ENCODE data around the gene SLC22A2. TPM values are rescaled to one million over a fixed set of nuclear protein-coding genes. Genes with fewer than 3 reads are reported as not detected.

Gene SLC22A2
- total RNA-seq, 1 experiment from 2014 or later: not detected

DNA sequence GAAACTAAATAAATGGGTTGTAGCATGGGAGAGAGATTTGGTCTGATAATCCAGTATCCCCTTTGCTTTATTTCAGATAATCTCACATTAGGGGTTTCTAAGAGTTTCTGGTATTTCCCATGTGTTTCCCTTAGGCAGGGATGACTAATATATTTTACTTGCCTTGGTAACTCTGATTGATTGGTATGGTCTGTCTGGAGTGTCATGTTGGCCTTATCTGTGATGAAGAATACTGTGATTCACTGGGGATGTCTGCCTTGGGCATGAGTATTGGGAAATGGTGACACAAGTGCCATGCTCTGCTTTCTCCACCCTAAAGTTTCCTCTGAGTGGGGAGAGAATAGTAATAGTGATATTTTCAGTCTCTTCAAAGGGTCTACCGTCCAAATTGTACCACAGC is 10.1 kb downstream of the SLC22A2 start:
- no peaks in the 10 kb centered on the region for H3K9me3 ChIP-seq
- intact Hi-C loops (cut with micrococcal nuclease; ENCODE audit: unreplicated experiment): no loop called here
- H3K4me1 ChIP-seq: peaks cover 8% of the 10 kb centered on the region
- H3K36me3 ChIP-seq (ENCODE audit: control insufficient read depth, insufficient read depth, low read length): no peaks in the 10 kb centered on the region
- TF ChIP-seq, protein P1, sequence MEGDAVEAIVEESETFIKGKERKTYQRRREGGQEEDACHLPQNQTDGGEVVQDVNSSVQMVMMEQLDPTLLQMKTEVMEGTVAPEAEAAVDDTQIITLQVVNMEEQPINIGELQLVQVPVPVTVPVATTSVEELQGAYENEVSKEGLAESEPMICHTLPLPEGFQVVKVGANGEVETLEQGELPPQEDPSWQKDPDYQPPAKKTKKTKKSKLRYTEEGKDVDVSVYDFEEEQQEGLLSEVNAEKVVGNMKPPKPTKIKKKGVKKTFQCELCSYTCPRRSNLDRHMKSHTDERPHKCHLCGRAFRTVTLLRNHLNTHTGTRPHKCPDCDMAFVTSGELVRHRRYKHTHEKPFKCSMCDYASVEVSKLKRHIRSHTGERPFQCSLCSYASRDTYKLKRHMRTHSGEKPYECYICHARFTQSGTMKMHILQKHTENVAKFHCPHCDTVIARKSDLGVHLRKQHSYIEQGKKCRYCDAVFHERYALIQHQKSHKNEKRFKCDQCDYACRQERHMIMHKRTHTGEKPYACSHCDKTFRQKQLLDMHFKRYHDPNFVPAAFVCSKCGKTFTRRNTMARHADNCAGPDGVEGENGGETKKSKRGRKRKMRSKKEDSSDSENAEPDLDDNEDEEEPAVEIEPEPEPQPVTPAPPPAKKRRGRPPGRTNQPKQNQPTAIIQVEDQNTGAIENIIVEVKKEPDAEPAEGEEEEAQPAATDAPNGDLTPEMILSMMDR (IDR thresholded peaks at IDR 0.05; ENCODE audit: insufficient read depth in 1 of 2, low read depth in 1 of 2, low read length in 1 of 2, severe bottlenecking in 1 of 2, unreplicated experiment in 1 of 2): no peak
- Mint-ChIP-seq H3K4me3 (ENCODE audit: unreplicated experiment) (no peak overlapping the region), H3K27me3 (ENCODE audit: insufficient read depth, unreplicated experiment) (no peaks in the 10 kb centered on the region), H3K36me3 (ENCODE audit: insufficient read depth, unreplicated experiment) (no peaks in the 10 kb centered on the region), H3K9me3 (ENCODE audit: unreplicated experiment) (no peaks in the 10 kb centered on the region), H3K27ac (ENCODE audit: unreplicated experiment) (no peak overlapping the region), H3K4me1 (ENCODE audit: low read depth, unreplicated experiment) (peaks cover 10% of the 10 kb centered on the region)
- ChIA-PET POLR2A (no interaction called here), CTCF (no interaction called here)
- no peak overlapping the region for H3K4me3 ChIP-seq (ENCODE audit: low read depth, low read length)
- no TSS peak for BruUV-seq (replicated peaks)
- H3K27me3 ChIP-seq (replicated peaks; ENCODE audit: control insufficient read depth, insufficient read depth, low read length): no peaks in the 10 kb centered on the region
- no peak for DNase-seq

DNA sequence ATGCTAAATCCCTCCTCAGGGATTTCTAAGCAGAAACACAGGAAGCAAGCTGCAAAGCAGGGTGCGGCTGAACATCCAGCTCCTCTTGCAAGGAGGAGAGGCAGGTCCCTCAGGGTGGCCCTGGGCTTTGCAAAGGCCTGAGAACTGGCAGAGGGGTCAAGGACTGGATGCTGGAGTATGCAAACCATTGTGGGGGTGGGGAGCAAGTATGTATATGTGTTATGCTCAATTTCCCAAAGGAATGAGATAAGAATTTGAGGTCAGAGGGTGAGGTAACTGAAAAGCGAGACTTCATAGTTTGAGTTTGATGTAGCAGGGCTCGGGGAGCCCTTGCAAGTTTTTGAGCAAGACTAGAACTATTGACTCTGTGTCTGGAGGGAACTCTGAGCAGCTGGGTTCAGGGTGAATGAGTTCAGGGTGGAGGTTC is 11.2 kb downstream of the SLC22A2 start:
- H3K27me3 Mint-ChIP-seq (ENCODE audit: insufficient read depth, unreplicated experiment): no peaks in the 10 kb centered on the region
- no peaks in the 10 kb centered on the region for H3K36me3 Mint-ChIP-seq (ENCODE audit: insufficient read depth, unreplicated experiment)
- H3K4me1 Mint-ChIP-seq (ENCODE audit: low read depth, unreplicated experiment): peaks cover 10% of the 10 kb centered on the region
- CTCF ChIA-PET: no interaction called here
- TF ChIP-seq, protein P1 (IDR thresholded peaks at IDR 0.05; ENCODE audit: insufficient read depth in 1 of 2, low read depth in 1 of 2, low read length in 1 of 2, severe bottlenecking in 1 of 2, unreplicated experiment in 1 of 2): no peak
- H3K9me3 ChIP-seq: no peaks in the 10 kb centered on the region
- no peaks in the 10 kb centered on the region for H3K36me3 ChIP-seq (ENCODE audit: control insufficient read depth, insufficient read depth, low read length)
- H3K27me3 ChIP-seq (replicated peaks; ENCODE audit: control insufficient read depth, insufficient read depth, low read length): no peaks in the 10 kb centered on the region
- intact Hi-C loops (cut with micrococcal nuclease; ENCODE audit: unreplicated experiment): no loop called here
- H3K4me3 Mint-ChIP-seq (ENCODE audit: unreplicated experiment): no peak overlapping the region
- no peak overlapping the region for H3K27ac Mint-ChIP-seq (ENCODE audit: unreplicated experiment)
- POLR2A ChIA-PET: no interaction called here
- DNase-seq: peak in 1 of 2 experiments; percentile 41
- H3K4me3 ChIP-seq (ENCODE audit: low read depth, low read length): no peak overlapping the region
- peaks cover 8% of the 10 kb centered on the region for H3K4me1 ChIP-seq
- BruUV-seq (replicated peaks): no TSS peak
- no peaks in the 10 kb centered on the region for H3K9me3 Mint-ChIP-seq (ENCODE audit: unreplicated experiment)

- intact Hi-C loops (cut with micrococcal nuclease; ENCODE audit: unreplicated experiment): no loop called here
- DNase-seq: no peak
- BruUV-seq (replicated peaks): no TSS peak
- no peaks in the 10 kb centered on the region for H3K36me3 ChIP-seq (ENCODE audit: control insufficient read depth, insufficient read depth, low read length)
- H3K27me3 ChIP-seq (replicated peaks; ENCODE audit: control insufficient read depth, insufficient read depth, low read length): no peaks in the 10 kb centered on the region
- H3K36me3 Mint-ChIP-seq (ENCODE audit: insufficient read depth, unreplicated experiment): no peaks in the 10 kb centered on the region
- no peak overlapping the region for H3K27ac Mint-ChIP-seq (ENCODE audit: unreplicated experiment)
- H3K4me1 ChIP-seq: peaks cover 49% of the 10 kb centered on the region
- POLR2A ChIA-PET: no interaction called here
- no peaks in the 10 kb centered on the region for H3K9me3 ChIP-seq
- H3K4me3 Mint-ChIP-seq (ENCODE audit: unreplicated experiment): no peak overlapping the region
- H3K9me3 Mint-ChIP-seq (ENCODE audit: unreplicated experiment): no peaks in the 10 kb centered on the region
- no peak overlapping the region for H3K4me3 ChIP-seq (ENCODE audit: low read depth, low read length)
- no peaks in the 10 kb centered on the region for H3K27me3 Mint-ChIP-seq (ENCODE audit: insufficient read depth, unreplicated experiment)
- peaks cover 25% of the 10 kb centered on the region for H3K4me1 Mint-ChIP-seq (ENCODE audit: low read depth, unreplicated experiment)
- TF ChIP-seq, protein P1 (IDR thresholded peaks at IDR 0.05; ENCODE audit: insufficient read depth in 1 of 2, low read depth in 1 of 2, low read length in 1 of 2, severe bottlenecking in 1 of 2, unreplicated experiment in 1 of 2): no peak
- CTCF ChIA-PET: no interaction called here
Measured at GRCh38 chr6:160240691-160241084, 17.9 kb downstream of the SLC22A2 start.

All from Caco-2 (cell line).